HUES64 (cell line): ENCODE results near the gene NRP1.
"Not testable (repeated sequence)": the region's sequence is repeated elsewhere in the genome, so short reads cannot be mapped to it uniquely, and the experiment has no call there.

Experiments
- H3K27ac ChIP-seq: 2 replicates; pipeline ENCODE4 v1.7.0; 2013; ENCODE audit warnings: low read depth, low read length, inconsistent platforms
- H3K27me3 ChIP-seq: 2 replicates; pipeline ENCODE4 v1.6.1; 2013; ENCODE audit warnings: mild to moderate bottlenecking, low read length; ENCODE audit not compliant: insufficient read depth
- H3K36me3 ChIP-seq: 2 replicates; pipeline ENCODE4 v1.6.1; 2013; ENCODE audit warnings: mild to moderate bottlenecking, low read length; ENCODE audit not compliant: insufficient read depth
- H3K4me1 ChIP-seq: 2 replicates; pipeline ENCODE4 v1.6.1; 2013; ENCODE audit warnings: mild to moderate bottlenecking, low read length, moderate library complexity; ENCODE audit not compliant: insufficient read depth
- H3K4me3 ChIP-seq: 2 replicates; pipeline ENCODE4 v1.5.1; 2013; ENCODE audit warnings: mild to moderate bottlenecking, low read length, moderate library complexity
- H3K9ac ChIP-seq: 2 replicates; pipeline ENCODE4 v1.6.1; 2013; ENCODE audit warnings: mild to moderate bottlenecking, low read depth, low read length
- H3K9me3 ChIP-seq: 2 replicates; pipeline ENCODE4 v1.6.1; 2013; ENCODE audit warnings: low read depth, low read length; ENCODE audit not compliant: insufficient read depth
- WGBS: fragments of 150-250, 120-280 bp; methylation state at CpG from one replicate; pipeline ENCODE4 v1.1.7; 2013; ENCODE audit warnings: missing lambda C conversion rate; 5-methylcytosine and 5-hydroxymethylcytosine counted together

Gene NRP1

GRCh38 chr10:33138686-33139085 lies 195.8 kb downstream of the NRP1 start:
- not testable (repeated sequence) for H3K4me1 ChIP-seq, H3K9me3 ChIP-seq, H3K36me3 ChIP-seq, H3K4me3 ChIP-seq, H3K27ac ChIP-seq, H3K27me3 ChIP-seq, H3K9ac ChIP-seq
- 86% methylated on average over 9 of the region's 10 CpGs for WGBS

- Histone ChIP-seq H3K27ac (no peak overlapping the region), H3K9ac (no peak overlapping the region), H3K4me3 (no peak overlapping the region), H3K36me3 (no peaks in the 10 kb centered on the region), H3K4me1 (no peaks in the 10 kb centered on the region), H3K27me3 (no peaks in the 10 kb centered on the region), H3K9me3 (no peaks in the 10 kb centered on the region)
- 92% methylated on average over 12 of the region's 12 CpGs for WGBS
Observed at GRCh38 chr10:33137356-33138005, 197.0 kb downstream of the NRP1 start.

- no peaks in the 10 kb centered on the region for H3K4me1 ChIP-seq
- H3K27ac ChIP-seq, result no peak overlapping the region
- no peak overlapping the region for H3K4me3 ChIP-seq
- H3K9me3 ChIP-seq, result no peaks in the 10 kb centered on the region
- H3K9ac ChIP-seq, result no peak overlapping the region
- no peaks in the 10 kb centered on the region for H3K36me3 ChIP-seq
- 73% methylated on average over 1 of the region's 1 CpG for WGBS
- no peaks in the 10 kb centered on the region for H3K27me3 ChIP-seq
Observed at GRCh38 chr10:33136781-33137180, 197.7 kb downstream of the NRP1 start.

GRCh38 chr10:33136271-33136670 lies 198.2 kb downstream of the NRP1 start:
- Histone ChIP-seq H3K36me3 (no peaks in the 10 kb centered on the region), H3K27ac (no peak overlapping the region), H3K27me3 (no peaks in the 10 kb centered on the region), H3K9me3 (no peaks in the 10 kb centered on the region), H3K4me1 (no peaks in the 10 kb centered on the region), H3K4me3 (no peak overlapping the region), H3K9ac (no peak overlapping the region)
- whole genome bisulfite sequencing, result 54% methylated on average over 3 of the region's 3 CpGs

GRCh38 chr10:33134011-33134751 lies 200.3 kb downstream of the NRP1 start:
- Histone ChIP-seq H3K36me3 (no peaks in the 10 kb centered on the region), H3K27ac (no peak overlapping the region), H3K9ac (no peak overlapping the region), H3K4me3 (no peak overlapping the region), H3K27me3 (no peaks in the 10 kb centered on the region), H3K4me1 (no peaks in the 10 kb centered on the region), H3K9me3 (no peaks in the 10 kb centered on the region)
- WGBS, result 83% methylated on average over 11 of the region's 11 CpGs

GRCh38 chr10:33133557-33133956 lies 200.9 kb downstream of the NRP1 start:
- H3K9ac ChIP-seq, result no peak overlapping the region
- H3K4me1 ChIP-seq, result no peaks in the 10 kb centered on the region
- no peak overlapping the region for H3K27ac ChIP-seq
- no peaks in the 10 kb centered on the region for H3K27me3 ChIP-seq
- no peaks in the 10 kb centered on the region for H3K9me3 ChIP-seq
- H3K4me3 ChIP-seq, result no peak overlapping the region
- H3K36me3 ChIP-seq, result no peaks in the 10 kb centered on the region

- no peaks in the 10 kb centered on the region for H3K36me3 ChIP-seq
- no peak overlapping the region for H3K4me3 ChIP-seq
- no peaks in the 10 kb centered on the region for H3K4me1 ChIP-seq
- no peaks in the 10 kb centered on the region for H3K27me3 ChIP-seq
- WGBS, result 89% methylated on average over 1 of the region's 1 CpG
- H3K9ac ChIP-seq, result no peak overlapping the region
- no peaks in the 10 kb centered on the region for H3K9me3 ChIP-seq
- H3K27ac ChIP-seq, result no peak overlapping the region
Observed at GRCh38 chr10:33132626-33133025, 201.8 kb downstream of the NRP1 start.

- no peak overlapping the region for H3K9ac ChIP-seq
- no peak overlapping the region for H3K27ac ChIP-seq
- H3K27me3 ChIP-seq, result no peaks in the 10 kb centered on the region
- no peaks in the 10 kb centered on the region for H3K4me1 ChIP-seq
- no peaks in the 10 kb centered on the region for H3K9me3 ChIP-seq
- 94% methylated on average over 5 of the region's 5 CpGs for WGBS
- no peak overlapping the region for H3K4me3 ChIP-seq
- no peaks in the 10 kb centered on the region for H3K36me3 ChIP-seq
Observed at GRCh38 chr10:33129996-33130386, 204.5 kb downstream of the NRP1 start.

- Histone ChIP-seq H3K27me3 (no peaks in the 10 kb centered on the region), H3K36me3 (no peaks in the 10 kb centered on the region), H3K27ac (no peak overlapping the region), H3K4me3 (no peak overlapping the region), H3K9ac (no peak overlapping the region), H3K4me1 (no peaks in the 10 kb centered on the region), H3K9me3 (no peaks in the 10 kb centered on the region)
- 85% methylated on average over 10 of the region's 10 CpGs for WGBS
Observed at GRCh38 chr10:33129141-33129995, 205.1 kb downstream of the NRP1 start.

GRCh38 chr10:33127622-33128021 lies 206.8 kb downstream of the NRP1 start:
- Histone ChIP-seq H3K9me3 (no peaks in the 10 kb centered on the region), H3K4me3 (no peak overlapping the region), H3K27me3 (no peaks in the 10 kb centered on the region), H3K4me1 (no peaks in the 10 kb centered on the region), H3K9ac (no peak overlapping the region), H3K36me3 (no peaks in the 10 kb centered on the region), H3K27ac (no peak overlapping the region)
- WGBS, result 96% methylated on average over 6 of the region's 9 CpGs
